ENCODE measurements around the gene NPTX1. TPM values are rescaled to one million over a fixed set of nuclear protein-coding genes. Genes with fewer than 3 reads are reported as not detected.

Gene NPTX1
- total and polyA plus RNA-seq, 2 of the 13 experiments (the other 11 are each of a cell fraction or from before 2014, with no cell fraction given), result 0.01 TPM; not detected in 1

GRCh38 chr17:80455336-80455710 lies 21.1 kb downstream of the NPTX1 start (continued):
- TF ChIP-seq SRSF4 (IDR thresholded peaks at IDR 0.05; ENCODE audit: low read depth, low read length, poor library complexity, severe bottlenecking), result no peak
- TF ChIP-seq UBTF (CRISPR knock-in tag; IDR thresholded peaks at IDR 0.05), result 0 out of 2 replicates have a peak, but pooled peaks have one; percentile 64
- no peak; the same call in 1 of the 2 replicates for TF ChIP-seq ZNF136 (CRISPR knock-in tag; IDR thresholded peaks at IDR 0.05; ENCODE audit: low read depth)
- no peak for TF ChIP-seq NFIB (CRISPR knock-in tag; IDR thresholded peaks at IDR 0.05; ENCODE audit: borderline replicate concordance)
- no peak for TF ChIP-seq MYNN (CRISPR knock-in tag; IDR thresholded peaks at IDR 0.05; ENCODE audit: low read depth)
- TF ChIP-seq KDM3A (CRISPR knock-in tag; IDR thresholded peaks at IDR 0.05; ENCODE audit: low read depth), result no peak
- peak; percentile 5; the same call in 1 of the 2 replicates for TF ChIP-seq HNF1B (CRISPR knock-in tag; IDR thresholded peaks at IDR 0.05)
- no peak for TF ChIP-seq FOXM1 (CRISPR knock-in tag; IDR thresholded peaks at IDR 0.05)
- 0 out of 2 replicates have a peak, but pooled peaks have one; percentile 11 for TF ChIP-seq ZSCAN25 (CRISPR knock-in tag; IDR thresholded peaks at IDR 0.05)
- no peak for TF ChIP-seq FOXA1 (IDR thresholded peaks at IDR 0.05)
- TF ChIP-seq FOXA1 (CRISPR knock-in tag; IDR thresholded peaks at IDR 0.05), result no peak
- TF ChIP-seq RFXANK (CRISPR knock-in tag; IDR thresholded peaks at IDR 0.05), result no peak
- TF ChIP-seq KDM5A (IDR thresholded peaks at IDR 0.05; ENCODE audit: borderline replicate concordance, low read length), result no peak
- no peak for TF ChIP-seq TRIM24 (CRISPR knock-in tag; IDR thresholded peaks at IDR 0.05)
- TF ChIP-seq ZNF530 (CRISPR knock-in tag; IDR thresholded peaks at IDR 0.05; ENCODE audit: low read depth), result no peak
- TF ChIP-seq ZFYVE20 (CRISPR knock-in tag; IDR thresholded peaks at IDR 0.05; ENCODE audit: borderline replicate concordance, low read depth), result no peak
- TF ChIP-seq ZNF761 (CRISPR knock-in tag; conservative IDR thresholded peaks at IDR 0.05), result no peak
- TF ChIP-seq ETV5 (CRISPR knock-in tag; IDR thresholded peaks at IDR 0.05; ENCODE audit: borderline replicate concordance), result no peak
- TF ChIP-seq HDAC1 (CRISPR knock-in tag; IDR thresholded peaks at IDR 0.05), result no peak
- TF ChIP-seq ZNF629 (CRISPR knock-in tag; conservative IDR thresholded peaks at IDR 0.05), result no peak
- no peak for TF ChIP-seq ATF5 (CRISPR knock-in tag; IDR thresholded peaks at IDR 0.05; ENCODE audit: low read depth)
- TF ChIP-seq MZF1 (CRISPR knock-in tag; IDR thresholded peaks at IDR 0.05; ENCODE audit: borderline replicate concordance), result no peak
- TF ChIP-seq MED8 (CRISPR knock-in tag; IDR thresholded peaks at IDR 0.05; ENCODE audit: insufficient replicate concordance), result no peak
- no peak for TF ChIP-seq ZNF891 (CRISPR knock-in tag; IDR thresholded peaks at IDR 0.05)
- no peak for TF ChIP-seq ZNF777 (CRISPR knock-in tag; IDR thresholded peaks at IDR 0.05)
- TF ChIP-seq NAIF1 (CRISPR knock-in tag; IDR thresholded peaks at IDR 0.05; ENCODE audit: borderline replicate concordance), result 0 out of 2 replicates have a peak, but pooled peaks have one; percentile 45
- no peak for TF ChIP-seq FOXA3 (CRISPR knock-in tag; IDR thresholded peaks at IDR 0.05)
- 0 out of 2 replicates have a peak, but pooled peaks have one; percentile 0 for TF ChIP-seq ZNF17 (CRISPR knock-in tag; IDR thresholded peaks at IDR 0.05)
- TF ChIP-seq DMAP1 (CRISPR knock-in tag; IDR thresholded peaks at IDR 0.05), result no peak
- no peak for TF ChIP-seq TOPORS (CRISPR knock-in tag; IDR thresholded peaks at IDR 0.05)
